T47D (cell line): ENCODE measurements around the gene MEGF6.

Experiments
- DNase-seq, 2 experiments: peaks; one replicate each; pipeline versions ENCODE4 v3.0.0 to v3.0.0-alpha.2; 2011 to 2012; ENCODE audit warnings: low read depth in 1 of 2, low spot score in 1 of 2
- JUND ChIP-seq: IDR thresholded peaks from 2 replicates; pipeline ENCODE4 v1.6.1; 2012; ENCODE audit warnings: low read depth
- in situ Hi-C: cut with HindIII; loops from 2 replicates; pipeline ENCODE4 v1.10.0; 2016; ENCODE audit warnings: low sequenced_read_pairs, low pct_unique_long_range_greater_than_20kb

Gene MEGF6

GRCh38 chr1:3440300-3440681, 171.0 kb downstream of the MEGF6 start:
- TF ChIP-seq JUND, result no peak
- in situ Hi-C loops, result no loop called here
- no peak for DNase-seq
